CD4-positive, alpha-beta T cell treated with Interleukin-1 beta for 1 hour (primary cell): Measurements from ENCODE around the gene CARS2.
A peak's percentile ranks its signal among the peaks of the same experiment; 100 is the strongest.
"Not testable (repeated sequence)": the region's sequence is repeated elsewhere in the genome, so short reads cannot be mapped to it uniquely, and the experiment has no call there.

ENCODE experiments used
- DNase-seq, 2 donors: peaks; one replicate each; pipeline ENCODE4 v3.0.0-alpha.2; 2020 to 2022

Gene CARS2

DNA sequence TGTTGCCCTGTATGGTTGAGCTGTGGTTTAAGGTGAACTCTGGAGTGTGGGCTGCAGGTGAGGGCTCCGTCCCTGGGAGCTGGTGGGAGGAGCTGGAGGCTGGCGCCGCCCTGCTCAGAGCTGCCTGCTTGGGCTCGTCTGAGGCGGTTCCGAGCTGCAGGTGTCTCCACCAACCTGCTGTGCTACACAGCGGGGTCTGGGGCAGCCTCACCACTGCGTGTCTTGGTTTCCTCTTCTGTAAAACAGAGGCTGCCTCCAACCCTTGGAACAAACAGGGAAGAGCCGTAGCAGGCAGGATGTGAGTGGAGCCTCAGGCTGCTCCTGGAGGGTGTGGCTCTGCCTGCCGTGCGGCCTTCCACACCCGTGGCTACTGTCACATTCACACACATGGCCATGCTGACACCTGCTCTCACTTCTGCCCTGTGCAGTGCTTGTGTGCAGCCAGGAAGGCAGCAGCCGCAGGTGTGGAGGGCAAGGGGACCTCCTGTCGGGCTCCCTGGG lies 69.2 kb downstream of the CARS2 start:
- no peak for DNase-seq

DNA sequence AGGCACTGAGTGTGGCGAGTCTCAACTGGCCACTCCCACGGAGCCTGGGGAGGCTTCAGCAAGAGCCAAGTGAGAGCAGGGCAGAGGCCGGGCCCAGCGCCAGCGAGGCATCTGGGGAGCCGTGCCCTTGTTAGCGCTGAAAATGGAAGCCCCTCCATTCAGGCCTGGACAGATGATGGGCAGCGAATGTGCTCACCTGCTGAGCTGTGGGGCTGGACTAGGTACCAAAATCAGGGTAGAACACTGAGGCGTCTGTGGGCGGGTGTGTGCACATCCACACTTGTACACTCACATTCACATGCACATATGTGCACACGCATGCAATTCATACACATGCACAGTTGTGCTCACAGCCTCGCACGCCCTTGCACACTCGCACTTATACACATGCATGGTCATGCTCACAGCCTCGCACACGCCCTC lies 69.9 kb downstream of the CARS2 start:
- no peak for DNase-seq

GRCh38 chr13:110635405-110636002 lies 70.4 kb downstream of the CARS2 start:
- DNase-seq: no peak

- no peak for DNase-seq
These were observed 71.4 kb downstream of the CARS2 start for GRCh38 chr13:110634558-110634957.

- DNase-seq: no peak
These were observed 72.1 kb downstream of the CARS2 start for GRCh38 chr13:110633776-110634175.

- not testable (repeated sequence) for DNase-seq
These were observed 73.7 kb downstream of the CARS2 start for GRCh38 chr13:110632255-110632654.

DNA sequence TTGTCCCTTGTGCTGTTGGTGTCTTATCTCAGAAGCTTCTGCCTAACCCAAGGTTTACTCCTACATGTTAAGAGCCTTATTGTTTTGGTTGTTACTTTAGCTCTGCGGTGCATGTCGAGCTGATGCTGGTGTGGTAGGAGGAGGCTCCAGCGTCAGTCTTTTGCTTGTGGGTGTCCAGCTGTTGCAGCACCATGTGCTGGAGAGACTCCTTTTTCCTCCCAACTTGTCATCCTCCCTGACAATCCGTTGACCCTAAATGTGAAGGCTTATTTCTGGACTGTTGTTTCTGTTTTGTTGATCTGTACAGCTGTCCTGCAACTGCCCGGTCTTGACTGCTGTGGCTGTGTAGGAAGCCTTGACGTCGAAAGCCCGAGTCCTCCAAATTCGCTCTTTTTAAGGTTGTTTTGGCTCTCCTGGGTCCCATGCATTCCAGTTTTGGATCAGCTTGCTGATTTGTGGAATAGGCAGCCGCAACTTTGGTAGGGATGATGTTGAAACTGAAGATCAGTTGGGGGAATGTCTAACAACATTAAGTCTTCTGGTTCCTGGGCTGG lies 75.3 kb downstream of the CARS2 start:
- DNase-seq: no peak

DNA sequence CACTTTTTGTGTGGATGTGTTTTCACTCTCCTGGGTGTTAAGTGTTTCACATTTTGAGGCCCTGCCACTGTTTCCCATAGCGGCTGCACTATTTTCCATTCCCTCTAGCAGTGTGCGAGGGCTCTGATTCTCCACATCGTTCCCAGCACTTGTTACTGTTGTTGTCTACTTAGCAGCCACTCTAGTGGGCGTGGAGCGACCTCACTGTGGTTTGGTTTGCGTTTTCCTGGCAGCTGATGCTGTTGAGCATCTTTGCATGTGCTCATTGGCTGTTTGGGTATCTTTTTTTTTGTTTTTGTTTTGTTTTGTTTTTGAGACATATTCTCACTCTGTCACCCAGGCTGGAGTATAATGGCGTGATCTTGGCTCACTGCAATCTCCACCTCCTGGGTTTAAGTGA lies 76.2 kb downstream of the CARS2 start:
- DNase-seq: peak in 1 of 2 donors; percentile 24

- no peak for DNase-seq
These were observed 76.8 kb downstream of the CARS2 start for GRCh38 chr13:110628952-110629701.

DNA sequence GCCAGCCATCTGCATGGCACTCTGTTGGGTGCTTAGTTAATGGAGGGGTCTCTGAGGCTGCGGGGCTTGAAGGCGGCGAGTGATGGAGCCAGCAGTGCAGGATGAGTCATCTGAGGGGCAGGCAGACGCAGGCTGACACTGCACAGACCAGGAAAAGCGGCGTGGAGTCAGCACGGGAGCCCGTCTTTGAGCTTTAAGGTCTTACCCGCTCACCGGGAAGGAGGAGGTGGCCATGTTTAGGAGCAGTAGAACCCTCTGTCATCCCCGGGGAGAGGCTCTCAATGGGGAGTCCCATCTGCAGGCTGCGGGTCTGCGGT lies 77.5 kb downstream of the CARS2 start:
- DNase-seq: no peak

DNA sequence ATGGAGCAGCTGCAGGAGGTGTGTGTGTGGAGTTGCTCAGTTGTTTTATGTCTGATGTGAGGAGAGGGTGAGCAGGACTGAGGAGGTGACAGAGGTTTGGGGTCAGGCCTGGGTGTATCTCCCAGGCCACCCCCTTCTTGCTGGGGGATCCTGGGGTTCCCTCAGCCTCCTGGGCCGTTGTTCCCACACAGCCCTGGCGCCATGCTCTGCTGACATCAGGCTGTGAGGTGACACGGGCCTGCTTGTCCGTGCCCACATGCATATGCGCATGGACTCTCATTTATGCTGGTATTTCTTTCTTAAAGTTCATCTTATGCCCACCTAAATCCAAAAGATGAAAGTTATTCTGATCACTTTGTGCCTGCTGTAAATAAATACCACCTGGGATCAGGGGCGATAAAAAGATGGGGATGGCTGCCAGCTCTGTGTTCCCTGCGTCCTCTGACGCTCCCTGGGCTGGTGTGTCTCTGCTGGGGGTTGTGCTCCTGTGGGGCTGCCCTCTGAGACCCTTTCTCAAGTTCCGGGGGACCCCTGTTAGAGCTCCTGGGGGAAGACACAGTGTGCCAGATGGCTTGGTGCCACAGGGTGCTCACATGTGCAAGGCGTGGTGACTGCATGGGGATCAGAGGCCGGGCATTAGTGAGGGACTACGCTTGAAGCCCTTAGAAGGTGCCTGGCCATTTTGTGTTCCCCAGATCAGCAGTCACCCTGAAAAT lies 78.0 kb downstream of the CARS2 start:
- DNase-seq: no peak

DNA sequence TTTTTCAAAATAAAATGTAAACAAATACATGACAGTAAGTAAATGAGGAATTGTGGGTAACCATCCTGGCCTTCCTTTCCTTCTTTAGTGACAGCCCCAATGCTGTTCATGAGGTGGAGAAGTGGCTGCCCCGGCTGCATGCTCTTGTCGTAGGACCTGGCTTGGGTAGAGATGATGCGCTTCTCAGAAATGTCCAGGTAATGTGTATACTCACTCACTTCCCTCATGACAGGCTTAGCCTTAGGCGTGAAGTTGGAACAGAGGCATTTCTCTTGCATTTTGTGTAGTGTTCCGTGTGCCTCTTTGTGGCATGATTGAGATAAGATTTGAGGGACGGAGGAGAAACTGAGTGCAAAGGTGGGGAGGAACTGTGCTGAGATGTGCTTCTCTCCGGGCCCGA lies 78.6 kb downstream of the CARS2 start:
- no peak for DNase-seq

DNA sequence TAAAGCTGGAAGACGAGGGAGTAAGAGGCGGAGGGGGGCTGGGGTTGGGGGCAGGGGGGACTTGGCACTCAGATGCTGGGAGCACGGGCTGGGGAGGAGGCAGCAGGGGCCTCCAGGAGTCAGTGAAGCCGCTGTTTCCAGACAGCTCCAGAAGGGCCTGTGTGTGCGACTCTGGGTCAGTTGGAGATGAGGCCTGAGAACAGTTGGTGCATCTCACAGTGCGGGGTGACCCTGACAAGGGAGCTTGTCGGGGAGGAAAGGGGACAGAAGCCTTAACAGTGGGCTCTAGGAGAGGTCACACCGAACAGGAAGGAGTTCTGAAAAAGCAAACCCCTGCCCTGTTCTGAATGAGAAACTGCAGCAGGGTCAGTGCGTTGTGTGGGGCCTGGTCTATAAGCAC lies 79.4 kb downstream of the CARS2 start:
- DNase-seq: no peak

DNA sequence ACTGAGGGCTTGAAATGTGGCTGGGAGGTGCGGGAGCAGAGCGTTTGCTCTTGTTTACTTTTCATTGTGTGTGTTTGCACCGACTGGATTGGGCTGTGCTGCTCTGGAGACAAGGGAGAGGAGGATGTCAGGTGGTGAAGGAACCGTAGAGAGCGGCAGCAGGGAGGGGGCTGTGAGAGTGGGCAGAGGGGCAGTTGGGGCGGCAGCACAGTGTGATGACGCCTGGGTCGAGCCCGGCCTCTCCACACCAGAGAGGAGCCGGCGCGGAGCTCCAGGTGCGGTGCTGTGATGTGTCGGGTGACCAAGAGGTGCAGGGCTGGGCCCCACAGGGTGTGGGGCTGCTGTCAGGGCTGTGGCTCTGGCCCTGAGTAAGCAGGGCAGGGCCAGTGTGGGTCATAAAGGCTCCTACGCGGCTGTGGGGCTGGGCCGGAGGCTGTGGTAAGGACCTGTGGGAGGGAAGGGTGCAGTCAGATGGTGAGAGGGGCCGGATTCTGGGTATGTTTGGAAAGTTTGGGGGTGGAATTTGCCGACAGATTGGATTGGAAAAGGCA lies 80.1 kb downstream of the CARS2 start:
- DNase-seq: no peak

- DNase-seq: no peak
These were observed 80.9 kb downstream of the CARS2 start for GRCh38 chr13:110624766-110625756.

DNA sequence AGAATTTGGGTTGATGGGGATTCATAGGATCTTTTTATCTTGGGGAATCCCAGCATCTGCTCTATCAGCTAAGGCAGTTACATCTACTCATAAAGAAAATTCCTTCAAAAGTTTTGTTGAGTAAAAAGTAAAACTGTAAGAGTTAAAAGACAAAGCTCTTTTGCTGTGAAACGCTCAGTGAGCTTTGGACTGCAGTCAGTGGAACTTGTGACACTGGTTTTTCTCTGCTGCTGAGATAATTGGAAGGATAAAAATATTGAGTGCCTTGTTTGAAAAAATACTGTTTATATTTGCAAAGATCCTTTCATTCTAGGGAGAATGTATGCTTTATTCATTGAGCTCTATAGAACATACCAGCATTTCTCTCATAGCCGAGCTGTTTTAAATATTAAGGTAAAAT lies 85.3 kb downstream of the CARS2 start:
- no peak for DNase-seq

GRCh38 chr13:110618780-110619179 lies 87.1 kb downstream of the CARS2 start:
- no peak for DNase-seq

DNA sequence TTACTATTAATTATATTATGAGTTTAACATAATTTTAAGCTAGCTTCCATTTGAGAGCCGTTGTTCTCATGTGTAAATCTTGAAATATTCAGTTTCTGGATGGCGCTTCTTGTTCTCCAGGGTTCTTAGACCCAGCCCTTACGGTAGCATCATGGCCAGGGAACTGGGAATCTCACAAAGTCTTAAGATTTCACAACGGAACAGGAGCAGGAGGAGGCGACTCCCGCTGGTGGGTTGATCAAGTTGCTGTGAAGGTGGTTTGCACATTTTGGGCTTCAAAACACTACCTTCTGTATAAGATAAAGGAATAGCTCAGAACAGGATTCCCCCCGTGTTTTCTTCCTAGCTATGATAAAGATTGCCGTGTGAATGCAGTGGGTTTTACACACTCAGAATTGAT lies 87.7 kb downstream of the CARS2 start:
- no peak for DNase-seq

GRCh38 chr13:110617321-110618072 lies 88.4 kb downstream of the CARS2 start:
- no peak for DNase-seq

DNA sequence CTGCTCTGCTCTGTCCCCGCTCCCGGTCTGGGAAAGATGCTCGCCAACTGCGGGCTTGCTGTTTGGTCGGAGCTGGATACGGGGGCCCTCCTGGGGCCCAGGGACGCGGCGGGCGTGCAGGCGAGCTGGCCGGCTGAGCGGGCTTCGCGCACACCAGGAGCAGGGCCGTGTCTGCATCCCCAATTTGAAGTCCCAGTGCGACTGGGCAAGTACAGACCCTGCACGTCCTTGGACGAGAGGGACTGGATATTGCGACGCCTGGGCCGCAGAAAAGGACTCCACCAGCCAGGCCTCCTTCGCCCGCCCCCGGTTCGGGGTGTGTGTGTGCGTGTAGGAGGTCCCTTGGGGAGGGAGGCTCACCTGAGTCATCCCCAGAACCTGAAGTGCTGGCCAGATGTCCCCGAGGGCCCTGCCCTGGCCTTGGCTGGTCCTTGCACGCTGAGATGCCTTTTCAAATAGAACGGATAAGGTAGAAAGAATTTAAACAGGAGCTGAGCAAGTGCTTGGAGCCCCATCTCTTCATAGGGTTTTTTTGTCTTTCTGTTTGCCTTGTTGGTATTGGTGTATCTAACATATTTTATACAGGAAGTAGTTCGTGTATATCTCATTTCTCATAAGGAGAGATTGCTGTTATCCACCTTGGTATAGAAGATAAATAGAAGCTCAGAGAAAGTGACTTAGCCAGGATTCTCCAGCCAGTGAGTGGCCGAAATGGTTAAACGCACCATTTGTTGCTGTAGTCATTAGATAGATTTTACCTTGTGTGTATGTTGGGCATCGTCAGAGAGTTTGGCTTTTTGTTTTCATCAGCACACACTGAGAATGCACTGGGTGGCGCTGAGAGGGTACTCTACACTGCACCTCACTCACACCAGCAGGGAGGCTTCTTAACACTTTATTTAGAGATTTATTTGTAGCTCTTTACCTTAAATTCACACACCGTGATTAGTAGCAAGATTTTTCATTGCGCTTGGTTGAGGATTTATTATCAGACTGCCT lies 89.5 kb downstream of the CARS2 start:
- DNase-seq: peak; percentile 19 to 21
